Esophagus muscularis mucosa (tissue), 3 donors: ENCODE measurements around the gene PTH.

Experiments used
- POLR2A ChIP-seq: fragments of 450-650 bp; IDR thresholded peaks from one replicate; pipeline ENCODE4 v1.6.1; 2017; ENCODE audit warnings: antibody characterized with exemption, moderate library complexity, mild to moderate bottlenecking, low read depth
- POLR2AphosphoS5 ChIP-seq, 2 donors: sonication (generic); formaldehyde crosslinking; IDR thresholded peaks; one replicate each; pipeline ENCODE4 v1.6.1; 2017; ENCODE audit warnings: antibody characterized with exemption in 2 of 2
- TF ChIP-seq, protein P1 (sequence below), 3 experiments: fragments of 200-600 bp in 2 of 3; fragments of 450-650 bp in 1 of 3; sonication (generic) in 2 of 3; IDR thresholded peaks; one replicate each; pipeline ENCODE4 v1.5.1; 2017 to 2019; ENCODE audit warnings: antibody characterized with exemption in 3 of 3, mild to moderate bottlenecking in 2 of 3, moderate library complexity in 1 of 3

DNA sequence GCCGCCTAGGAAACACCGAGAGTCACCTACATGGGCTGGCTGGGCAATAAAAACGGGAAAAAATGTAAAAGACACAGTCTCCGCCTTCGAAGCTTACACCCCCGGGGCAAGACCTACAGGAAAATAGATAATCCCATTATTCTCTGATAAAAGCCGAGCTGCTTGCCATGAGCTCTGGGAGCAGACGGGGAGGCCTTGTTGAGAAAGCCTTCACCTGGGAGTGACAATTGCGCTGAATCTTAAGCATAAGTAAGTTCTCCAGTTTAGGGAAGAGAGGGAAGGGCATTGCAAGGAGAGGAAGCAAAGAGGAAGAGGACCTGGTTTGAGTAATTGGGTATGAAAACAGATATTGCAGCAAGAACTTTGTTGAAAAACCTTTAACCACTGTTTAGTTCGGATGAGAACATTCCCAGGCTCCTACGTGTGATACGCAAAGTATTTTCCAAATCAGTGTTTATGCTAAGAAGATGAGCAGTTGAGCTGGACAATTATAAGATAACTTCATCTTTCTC lies 32.0 kb downstream of the PTH start:
- TF ChIP-seq, protein P1, sequence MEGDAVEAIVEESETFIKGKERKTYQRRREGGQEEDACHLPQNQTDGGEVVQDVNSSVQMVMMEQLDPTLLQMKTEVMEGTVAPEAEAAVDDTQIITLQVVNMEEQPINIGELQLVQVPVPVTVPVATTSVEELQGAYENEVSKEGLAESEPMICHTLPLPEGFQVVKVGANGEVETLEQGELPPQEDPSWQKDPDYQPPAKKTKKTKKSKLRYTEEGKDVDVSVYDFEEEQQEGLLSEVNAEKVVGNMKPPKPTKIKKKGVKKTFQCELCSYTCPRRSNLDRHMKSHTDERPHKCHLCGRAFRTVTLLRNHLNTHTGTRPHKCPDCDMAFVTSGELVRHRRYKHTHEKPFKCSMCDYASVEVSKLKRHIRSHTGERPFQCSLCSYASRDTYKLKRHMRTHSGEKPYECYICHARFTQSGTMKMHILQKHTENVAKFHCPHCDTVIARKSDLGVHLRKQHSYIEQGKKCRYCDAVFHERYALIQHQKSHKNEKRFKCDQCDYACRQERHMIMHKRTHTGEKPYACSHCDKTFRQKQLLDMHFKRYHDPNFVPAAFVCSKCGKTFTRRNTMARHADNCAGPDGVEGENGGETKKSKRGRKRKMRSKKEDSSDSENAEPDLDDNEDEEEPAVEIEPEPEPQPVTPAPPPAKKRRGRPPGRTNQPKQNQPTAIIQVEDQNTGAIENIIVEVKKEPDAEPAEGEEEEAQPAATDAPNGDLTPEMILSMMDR (IDR thresholded peaks at IDR 0.05), result no peak
- TF ChIP-seq POLR2AphosphoS5 (IDR thresholded peaks at IDR 0.05) (no peak), POLR2A (no peak)
